H7 (cell line): ENCODE data around the gene NETO2. TPM values are rescaled to one million over a fixed set of nuclear protein-coding genes. Genes with fewer than 3 reads are reported as not detected.

Experiments
- DNase-seq: peaks from one replicate; pipeline ENCODE4 v3.0.0; 2012
- H3K27me3 ChIP-seq: 2 replicates; pipeline ENCODE4 v1.6.0; 2011; ENCODE audit warnings: mild to moderate bottlenecking, low read length; ENCODE audit not compliant: control insufficient read depth, insufficient read depth
- H3K36me3 ChIP-seq: replicated peaks from 2 replicates; pipeline ENCODE4 v1.5.1; 2011; ENCODE audit warnings: low read length; ENCODE audit not compliant: control insufficient read depth, insufficient read depth
- H3K4me3 ChIP-seq: 2 replicates; pipeline ENCODE4 v1.5.1; 2011; ENCODE audit warnings: low read depth, mild to moderate bottlenecking, control low read depth, low read length, moderate library complexity; ENCODE audit not compliant: insufficient read depth
- total RNA-seq: library from RNA; depleted of rRNA; stranded (reverse); fragments of >200 nt; shearing (Covaris generic); gene quantifications from 2 replicates; pipeline ENCODE4 v1.2.3, GENCODE V29; 2014

NETO2 gene
- total RNA-seq, 1 experiment from 2014 or later, result 38.2 TPM

DNA sequence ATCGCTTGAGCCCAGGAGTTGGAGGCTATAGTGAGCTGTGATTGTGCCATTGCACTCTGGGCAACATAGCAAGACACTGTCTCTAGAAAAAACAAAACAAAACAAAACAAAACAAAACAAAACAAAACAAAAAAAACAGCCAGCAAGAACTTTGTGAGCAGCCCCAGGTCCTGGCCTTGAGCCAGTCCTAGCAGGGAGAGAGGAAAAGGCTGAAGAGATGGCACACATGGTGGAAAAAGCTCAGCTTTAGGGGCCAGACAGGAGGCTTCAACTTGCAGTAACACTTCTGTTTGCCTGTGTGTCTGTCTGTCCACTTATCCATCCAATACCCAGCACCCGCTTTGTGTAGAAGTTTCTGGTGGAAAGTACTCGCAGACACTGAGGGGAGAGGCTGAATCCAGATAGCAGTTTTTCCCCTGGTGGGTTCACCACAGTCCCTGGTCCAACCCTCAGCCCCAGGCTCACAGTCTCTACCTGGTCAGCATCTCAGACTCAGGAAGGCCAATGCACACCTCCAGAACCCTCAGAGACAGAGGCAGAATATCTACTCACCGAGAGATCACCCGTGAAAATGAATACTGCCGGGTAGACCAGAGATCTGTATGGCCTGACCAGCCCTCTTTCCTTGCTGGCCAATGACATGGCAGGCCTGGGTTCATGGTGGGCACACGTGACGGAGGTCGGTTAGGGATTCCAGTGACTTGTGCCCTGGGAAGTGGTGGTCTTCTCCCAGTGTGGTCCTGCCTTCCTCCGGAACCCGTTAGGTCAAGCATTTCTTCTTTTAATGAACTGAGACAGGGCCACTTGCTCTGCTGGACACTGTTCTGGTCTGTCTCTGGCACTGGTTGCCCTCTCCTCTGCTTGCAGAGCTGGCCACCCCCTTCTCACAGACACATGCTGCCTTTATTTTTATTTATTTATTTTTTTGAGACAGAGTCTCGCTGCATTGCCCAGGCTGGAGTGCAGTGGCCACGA, 90.8 kb downstream of the NETO2 start:
- DNase-seq, result peak; percentile 16
- Histone ChIP-seq H3K4me3 (no peak overlapping the region), H3K27me3 (no peaks in the 10 kb centered on the region), H3K36me3 (no peaks in the 10 kb centered on the region)

GRCh38 chr16:47051031-47051430, 92.7 kb downstream of the NETO2 start:
- H3K36me3 ChIP-seq, result no peaks in the 10 kb centered on the region
- H3K4me3 ChIP-seq, result no peak overlapping the region
- no peaks in the 10 kb centered on the region for H3K27me3 ChIP-seq
- no peak for DNase-seq

GRCh38 chr16:47049901-47050583, 93.7 kb downstream of the NETO2 start:
- DNase-seq, result peak; percentile 55
- no peaks in the 10 kb centered on the region for H3K36me3 ChIP-seq
- H3K4me3 ChIP-seq, result no peak overlapping the region
- no peaks in the 10 kb centered on the region for H3K27me3 ChIP-seq

DNA sequence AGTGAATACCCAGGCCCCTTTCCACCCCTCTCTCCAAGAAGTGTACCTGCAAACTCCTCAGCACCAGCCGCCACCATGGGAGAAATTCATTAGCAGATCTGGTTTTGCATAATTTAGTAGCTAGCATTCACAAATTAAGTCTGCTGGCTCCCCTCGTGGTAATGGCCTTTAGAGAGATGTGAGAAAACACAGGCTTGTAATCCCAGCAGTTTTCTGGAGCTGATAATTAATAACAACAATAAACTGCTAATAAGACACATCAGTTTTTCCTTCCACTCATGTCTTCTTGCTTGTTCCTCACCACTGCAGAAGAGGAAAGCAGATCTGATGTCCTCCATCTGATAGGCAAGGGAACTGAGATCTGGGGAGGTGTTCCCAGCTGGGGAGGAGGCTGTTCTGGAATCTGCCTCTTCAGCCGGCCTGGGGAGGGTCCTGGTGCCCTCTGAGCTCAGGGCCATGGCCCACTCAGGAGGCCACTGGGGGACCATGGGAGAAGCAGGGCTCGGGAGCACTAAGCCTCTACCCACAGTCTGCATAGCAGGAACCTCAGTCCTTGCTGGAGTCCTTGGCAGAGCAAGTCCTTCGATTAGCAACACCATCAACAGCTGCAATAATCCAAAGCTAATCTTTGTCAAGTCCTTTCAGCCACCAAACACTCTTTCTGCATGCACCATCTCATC, 96.1 kb downstream of the NETO2 start:
- Histone ChIP-seq H3K4me3 (no peak overlapping the region), H3K36me3 (no peaks in the 10 kb centered on the region), H3K27me3 (no peaks in the 10 kb centered on the region)
- peak; percentile 24 for DNase-seq

- peak; percentile 28 for DNase-seq
- no peaks in the 10 kb centered on the region for H3K27me3 ChIP-seq
- no peaks in the 10 kb centered on the region for H3K36me3 ChIP-seq
- no peak overlapping the region for H3K4me3 ChIP-seq
Measured at GRCh38 chr16:47046726-47047523, 96.8 kb downstream of the NETO2 start.

GRCh38 chr16:47045459-47045858, 98.3 kb downstream of the NETO2 start:
- Histone ChIP-seq H3K27me3 (no peaks in the 10 kb centered on the region), H3K4me3 (no peak overlapping the region)
- no peak for DNase-seq

GRCh38 chr16:47045023-47045422, 98.7 kb downstream of the NETO2 start:
- DNase-seq, result peak; percentile 36
- Histone ChIP-seq H3K36me3 (no peaks in the 10 kb centered on the region), H3K27me3 (no peaks in the 10 kb centered on the region), H3K4me3 (no peak overlapping the region)

More at GRCh38 chr16:47045459-47045858, 98.3 kb downstream of the NETO2 start:
- H3K36me3 ChIP-seq, result no peaks in the 10 kb centered on the region

DNA sequence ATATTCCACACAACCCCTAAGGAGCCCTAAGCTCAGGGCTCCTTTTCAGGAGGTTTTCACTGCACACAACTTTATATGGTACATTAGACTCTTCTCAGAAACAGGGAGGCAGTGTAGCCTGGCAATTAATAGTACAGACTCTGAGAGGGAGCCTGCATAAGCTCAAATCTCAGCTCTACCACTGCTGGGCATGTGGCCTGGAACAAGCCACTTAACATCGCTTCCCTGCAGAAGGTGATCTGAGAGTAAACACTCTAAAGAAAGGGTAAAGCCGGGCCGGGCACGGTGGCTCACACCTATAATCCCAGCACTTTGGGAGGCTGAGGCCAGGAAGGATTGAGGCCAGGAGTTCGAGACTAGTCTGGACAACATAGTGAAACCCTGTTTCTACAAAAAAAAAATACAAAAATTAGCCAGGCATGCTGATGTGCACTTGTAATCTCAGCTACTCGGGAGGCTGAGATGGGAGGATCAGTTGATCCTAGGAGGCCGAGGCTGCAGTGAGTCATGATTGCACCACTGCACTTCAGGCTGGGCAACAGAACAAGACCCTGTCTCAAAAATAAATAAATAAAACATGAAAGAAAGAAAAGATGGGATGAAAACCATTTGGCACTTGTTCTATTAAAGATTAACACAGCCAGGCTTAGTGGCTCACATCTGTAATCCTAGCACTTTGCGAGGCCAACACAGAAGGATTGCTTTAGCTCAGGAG, 99.6 kb downstream of the NETO2 start:
- H3K4me3 ChIP-seq, result no peak overlapping the region
- H3K27me3 ChIP-seq, result no peaks in the 10 kb centered on the region
- no peak for DNase-seq
- H3K36me3 ChIP-seq, result no peaks in the 10 kb centered on the region

DNA sequence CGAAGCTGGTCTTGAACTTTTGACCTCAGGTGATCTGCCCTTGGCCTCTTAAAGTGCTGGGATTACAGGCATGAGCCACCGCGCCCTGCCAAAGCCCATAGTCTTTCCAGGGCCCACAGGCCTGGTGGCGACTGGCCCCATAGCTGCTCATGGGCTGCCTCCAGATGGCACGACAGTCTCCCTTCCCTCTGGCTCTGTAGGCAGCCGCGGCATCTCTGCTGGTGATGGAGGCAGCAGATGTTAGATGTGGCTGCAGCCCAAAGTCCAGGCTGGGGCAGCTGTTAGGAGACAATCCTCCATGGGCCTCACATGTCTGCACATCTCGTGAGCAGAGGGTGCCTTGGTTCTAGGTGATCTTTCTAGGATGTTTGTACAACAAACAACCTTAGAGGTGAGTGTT, 100.5 kb downstream of the NETO2 start:
- Histone ChIP-seq H3K4me3 (no peak overlapping the region), H3K36me3 (no peaks in the 10 kb centered on the region), H3K27me3 (peaks cover 2% of the 10 kb centered on the region)
- no peak for DNase-seq

DNA sequence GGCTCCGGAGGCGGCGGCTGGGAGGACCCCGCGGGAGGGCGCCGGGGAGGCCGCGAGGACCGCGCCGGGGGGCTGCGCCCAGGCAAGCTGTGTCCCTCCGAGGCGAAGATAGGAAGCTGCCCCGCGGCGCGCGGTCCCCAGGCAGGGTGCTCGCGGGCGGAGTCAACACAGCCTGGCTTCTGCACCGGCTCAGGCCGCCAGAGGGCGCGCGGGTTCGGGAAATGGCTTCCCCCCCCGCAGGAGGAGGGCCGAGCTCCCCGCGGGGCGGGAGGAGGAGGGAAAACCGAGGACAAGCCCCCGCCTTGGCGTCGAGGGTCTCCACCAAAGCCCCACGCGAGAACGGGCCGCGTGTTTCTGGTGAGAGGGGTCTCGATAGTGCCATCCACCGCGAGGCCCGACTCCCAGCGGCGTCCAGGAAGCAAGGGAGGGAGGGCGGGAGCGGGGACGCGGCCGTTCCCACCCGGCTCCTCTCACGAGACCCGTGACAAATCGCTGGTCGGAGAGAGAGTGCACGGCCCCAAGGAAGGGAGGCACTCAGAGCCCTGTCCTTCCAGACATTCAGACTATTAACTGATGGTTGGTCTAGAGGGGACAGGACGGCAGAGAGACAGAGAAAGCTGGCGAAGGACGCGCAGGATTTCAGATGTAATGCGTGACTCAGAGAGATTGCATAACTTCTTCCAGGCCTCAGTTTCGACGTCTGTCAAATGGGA, 105.8 kb downstream of the NETO2 start:
- H3K27me3 ChIP-seq, result peaks cover 12% of the 10 kb centered on the region
- no peaks in the 10 kb centered on the region for H3K36me3 ChIP-seq
- DNase-seq, result peak; percentile 98
- H3K4me3 ChIP-seq, result peak overlapping the region; percentile 54

GRCh38 chr16:47037396-47037745, 106.4 kb downstream of the NETO2 start:
- DNase-seq, result no peak
- no peaks in the 10 kb centered on the region for H3K36me3 ChIP-seq

GRCh38 chr16:47036201-47036600, 107.5 kb downstream of the NETO2 start:
- Histone ChIP-seq H3K4me3 (no peak overlapping the region), H3K36me3 (no peaks in the 10 kb centered on the region), H3K27me3 (peaks cover 12% of the 10 kb centered on the region)
- peak; percentile 59 for DNase-seq

More at GRCh38 chr16:47037396-47037745, 106.4 kb downstream of the NETO2 start:
- Histone ChIP-seq H3K4me3 (peak overlapping the region; percentile 54), H3K27me3 (peaks cover 12% of the 10 kb centered on the region)

DNA sequence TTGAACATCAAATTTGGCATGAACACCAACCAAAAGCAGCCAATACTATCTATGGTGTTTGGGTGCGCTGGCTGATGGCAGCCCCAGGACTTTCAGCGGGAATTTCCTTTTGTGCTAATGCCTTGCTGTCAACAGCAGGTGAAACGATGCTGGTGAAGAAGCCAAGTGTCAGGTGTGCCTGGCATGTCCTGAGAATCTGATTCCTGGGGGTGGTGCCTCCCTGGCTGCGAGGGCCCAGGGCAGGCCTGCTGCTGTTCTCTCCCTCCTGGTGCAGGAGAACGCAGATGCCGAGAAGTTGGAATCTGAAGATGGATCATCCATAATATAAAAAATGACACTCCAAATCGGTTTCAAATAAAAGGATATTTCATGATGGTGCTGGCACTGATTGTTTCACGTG, 108.3 kb downstream of the NETO2 start:
- Histone ChIP-seq H3K36me3 (no peaks in the 10 kb centered on the region), H3K4me3 (no peak overlapping the region), H3K27me3 (peaks cover 12% of the 10 kb centered on the region)
- no peak for DNase-seq
